ENCODE data around the gene BRMS1L. TPM values are rescaled to one million over a fixed set of nuclear protein-coding genes. Genes with fewer than 3 reads are reported as not detected.
"Not testable (repeated sequence)": the region's sequence is repeated elsewhere in the genome, so short reads cannot be mapped to it uniquely, and the experiment has no call there.

BRMS1L gene
- total RNA-seq, 2 experiments from 2014 or later = 4.3 to 5.5 TPM

- ATAC-seq = no peak
- peak; percentile 82 for TF ChIP-seq CTCF (IDR thresholded peaks at IDR 0.05)
- Mint-ChIP-seq H3K27me3 (no peaks in the 10 kb centered on the region), H3K27ac (no peak overlapping the region), H3K36me3 (ENCODE audit: low read depth) (no peaks in the 10 kb centered on the region), H3K4me1 (ENCODE audit: low read depth) (peaks cover 3% of the 10 kb centered on the region), H3K9me3 (no peaks in the 10 kb centered on the region), H3K4me3 (no peak overlapping the region)
- CTCF ChIA-PET = interaction anchor here (0.6 to 2.0 kb wide), 20 partner anchors 8 to 688 kb away, joined by 3 to 15 read pairs (median 4); partner anchors contain the start of gene RALGAPA1
- POLR2A ChIA-PET = no interaction called here
- intact Hi-C loops (cut with micrococcal nuclease) = no loop called here
- peak; percentile 17 for DNase-seq
These were observed 4.3 kb upstream of the BRMS1L start for GRCh38 chr14:35821564-35822411.

GRCh38 chr14:35822501-35822900 is 3.6 kb upstream of the BRMS1L start:
- DNase-seq (no peak), ATAC-seq (no peak)
- Mint-ChIP-seq H3K4me1 (ENCODE audit: low read depth) (peaks cover 10% of the 10 kb centered on the region), H3K9me3 (no peaks in the 10 kb centered on the region), H3K27me3 (no peaks in the 10 kb centered on the region), H3K36me3 (ENCODE audit: low read depth) (no peaks in the 10 kb centered on the region), H3K27ac (no peak overlapping the region), H3K4me3 (no peak overlapping the region)
- intact Hi-C loops (cut with micrococcal nuclease) = no loop called here
- POLR2A ChIA-PET = no interaction called here
- CTCF ChIA-PET = interaction anchor here (0.6 to 2.0 kb wide), 19 partner anchors 9 to 689 kb away, joined by 3 to 15 read pairs (median 4); partner anchors contain the start of gene RALGAPA1
- TF ChIP-seq CTCF (IDR thresholded peaks at IDR 0.05) = no peak

- H3K36me3 Mint-ChIP-seq (ENCODE audit: low read depth); H3K27me3 Mint-ChIP-seq; ATAC-seq; intact Hi-C loops (cut with micrococcal nuclease); POLR2A ChIA-PET; H3K9me3 Mint-ChIP-seq; DNase-seq; H3K27ac Mint-ChIP-seq: not testable (repeated sequence)
- H3K4me1 Mint-ChIP-seq (ENCODE audit: low read depth) = peaks cover 21% of the 10 kb centered on the region
- peak overlapping the region; percentile 80 for H3K4me3 Mint-ChIP-seq
- CTCF ChIA-PET = interaction anchor here (2.5 kb wide), 1 partner anchor 10 kb away, joined by 12 read pairs; no protein-coding TSS in a partner anchor
These were observed 1.5 kb upstream of the BRMS1L start for GRCh38 chr14:35824446-35825165.

- no peaks in the 10 kb centered on the region for H3K27me3 Mint-ChIP-seq
- no peak for ATAC-seq
- CTCF ChIA-PET = interaction anchor here (0.9 to 2.5 kb wide), 6 partner anchors 8 to 404 kb away, joined by 3 to 12 read pairs (median 4); no protein-coding TSS in a partner anchor
- POLR2A ChIA-PET = interaction anchor here (0.9 to 1.2 kb wide), 2 partner anchors 9 to 137 kb away, joined by 3 to 6 read pairs; no protein-coding TSS in a partner anchor
- peak overlapping the region; percentile 76 for H3K27ac Mint-ChIP-seq
- intact Hi-C loops (cut with micrococcal nuclease) = no loop called here
- H3K36me3 Mint-ChIP-seq (ENCODE audit: low read depth) = peaks cover 2% of the 10 kb centered on the region
- no peak for TF ChIP-seq CTCF (IDR thresholded peaks at IDR 0.05)
- no peak for DNase-seq
- H3K4me1 Mint-ChIP-seq (ENCODE audit: low read depth) = peaks cover 21% of the 10 kb centered on the region
- no peaks in the 10 kb centered on the region for H3K9me3 Mint-ChIP-seq
- peak overlapping the region; percentile 80 for H3K4me3 Mint-ChIP-seq
These were observed 245 bp upstream of the BRMS1L start for GRCh38 chr14:35825968-35826217.

GRCh38 chr14:35826952-35827416 is 846 bp downstream of the BRMS1L start:
- H3K4me1 Mint-ChIP-seq (ENCODE audit: low read depth) = peaks cover 21% of the 10 kb centered on the region
- peak overlapping the region; percentile 69 for H3K27ac Mint-ChIP-seq
- intact Hi-C loops (cut with micrococcal nuclease) = no loop called here
- DNase-seq = no peak
- no peak for ATAC-seq
- H3K27me3 Mint-ChIP-seq = no peaks in the 10 kb centered on the region
- H3K9me3 Mint-ChIP-seq = no peaks in the 10 kb centered on the region
- no peak for TF ChIP-seq CTCF (IDR thresholded peaks at IDR 0.05)
- H3K36me3 Mint-ChIP-seq (ENCODE audit: low read depth) = peaks cover 6% of the 10 kb centered on the region
- peak overlapping the region; percentile 80 for H3K4me3 Mint-ChIP-seq
- ChIA-PET CTCF (interaction anchor here (1.1 to 2.5 kb wide), 4 partner anchors 11 to 39 kb away, joined by 3 to 12 read pairs (median 4); no protein-coding TSS in a partner anchor), POLR2A (interaction anchor here (0.9 to 1.2 kb wide), 3 partner anchors 8 to 491 kb away, joined by 3 to 6 read pairs (median 3); no protein-coding TSS in a partner anchor)

All from activated CD8-positive, alpha-beta T cell treated with anti-CD3 and anti-CD28 coated beads for 36 hours (primary cell).